Pancreas (tissue), 10 donors: ENCODE results near the gene FOSL1. TPM values are rescaled to one million over a fixed set of nuclear protein-coding genes. Genes with fewer than 3 reads are reported as not detected.

Experiments used
- ATAC-seq, 4 donors: fragments of 200-7000 bp; cut with Tn5 transposase; one replicate each; pipeline versions ENCODE4 v1.8.0 to v1.9.1; 2020; ENCODE audit warnings: mild to moderate bottlenecking in 4 of 4, moderate library complexity in 4 of 4
- DNase-seq, 6 donors: peaks; one replicate each; pipeline ENCODE4 v3.0.0-alpha.2; 2020
- FAIRE-seq: peaks from 2 replicates; lab custom pipeline; 2012; peaks lifted over from hg19 to GRCh38; lab: Jason Lieb, UNC
- H3K27ac ChIP-seq, 4 donors: fragments of 200-600 bp; sonication (generic); 1 replicate in 3 of 4; 2 replicates in 1 of 4; pipeline versions ENCODE4 v1.5.0 to v1.8.0; 2020
- H3K27me3 ChIP-seq, 4 donors: fragments of 200-600 bp; one replicate each; pipeline ENCODE4 v1.8.0; 2021
- H3K36me3 ChIP-seq, 3 donors: fragments of 200-600 bp; sonication (generic) in 1 of 3; one replicate each; pipeline versions ENCODE4 v1.5.0 to v1.8.0; 2020 to 2021
- H3K4me1 ChIP-seq, 3 donors: fragments of 200-600 bp; one replicate each; pipeline ENCODE4 v1.8.0; 2021
- H3K4me3 ChIP-seq, 4 donors: fragments of 200-600 bp; sonication (generic) in 2 of 4; one replicate each; pipeline versions ENCODE4 v1.5.0 to v1.8.0; 2020 to 2021
- H3K9me3 ChIP-seq, 4 donors: fragments of 200-600 bp; one replicate each; pipeline ENCODE4 v1.8.0; 2021
- CTCF ChIP-seq, 4 donors: fragments of 200-600 bp; sonication (generic) in 3 of 4; IDR thresholded peaks; one replicate each; pipeline versions ENCODE4 v1.5.0 to v1.8.0; 2021; ENCODE audit warnings: antibody characterized with exemption in 4 of 4
- WGBS, 2 donors: extraction: QIAGEN DNeasy Blood & Tissue Kit; methylation state at CpG; one replicate each; pipeline ENCODE4 v1.1.7; 2013; 5-methylcytosine and 5-hydroxymethylcytosine counted together
- intact Hi-C, 3 donors: fragments of 100-400 bp; cut with DNase I; formaldehyde crosslinking; loops; one replicate each; pipeline versions ENCODE4 v1.11.1 to v1.14.2; 2022
- polyA plus RNA-seq, 2 donors: library from polyadenylated mRNA; stranded (reverse); fragments of 200-250 nt; gene quantifications; one replicate each; pipeline ENCODE4 v1.2.3, GENCODE V29; 2013
- total RNA-seq, 6 donors: library from RNA; stranded (reverse); fragmentation: NEBNext Ultra II Directional in 4 of 6; extraction: Animal tissue kit (Norgen Biotek cat#: 25700) in 4 of 6; gene quantifications; one replicate each; pipeline versions ENCODE4 v1.2.1 to v1.2.4, GENCODE V29; 2021 to 2023
- donor health status: healthy with polysubstance abuse.
- donor health status: DM: no; HTN: no; CAD: no; lungs with moderate emphysema.
- donor health status: DM: no; HTN: no; CAD: no.
- donor health status: control.
- donor health status: control.
- donor health status: Bipolar disorder and iron deficiency.
- donor health status: DM: yes; HTN: yes; CAD: no.
- donor health status: DM: no; HTN: no; CAD: no.
- donor health status: DM: no; HTN: no; CAD: no.
- donor health status: DM: yes; HTN: yes; CAD: no.

Gene FOSL1
- total and polyA plus RNA-seq, 8 donors, result 0.19 to 4.3 (median 0.69) TPM

- Histone ChIP-seq H3K27ac (no peak overlapping the region), H3K4me1 (no peaks in the 10 kb centered on the region), H3K9me3 (no peaks in the 10 kb centered on the region), H3K27me3 (no peaks in the 10 kb centered on the region), H3K36me3 (no peaks in the 10 kb centered on the region), H3K4me3 (no peak overlapping the region)
- no peak for ATAC-seq
- FAIRE-seq, result no peak
- no peak for DNase-seq
- intact Hi-C loops, result no loop called here
- no peak for TF ChIP-seq CTCF (IDR thresholded peaks at IDR 0.05)
- 75 to 79% methylated on average over 6 of the region's 6 CpGs for WGBS, 2 donors
Observed at GRCh38 chr11:65907878-65908277, 7.7 kb upstream of the FOSL1 start.

- Histone ChIP-seq H3K27ac (no peak overlapping the region), H3K27me3 (no peaks in the 10 kb centered on the region), H3K9me3 (no peaks in the 10 kb centered on the region), H3K36me3 (no peaks in the 10 kb centered on the region), H3K4me1 (no peaks in the 10 kb centered on the region), H3K4me3 (no peak overlapping the region)
- no peak for ATAC-seq
- WGBS, 2 donors, result 74 to 81% methylated on average over 5 of the region's 5 CpGs
- TF ChIP-seq CTCF (IDR thresholded peaks at IDR 0.05), result no peak
- FAIRE-seq, result no peak
- DNase-seq, result no peak
- intact Hi-C loops, result no loop called here
Observed at GRCh38 chr11:65906602-65907001, 6.4 kb upstream of the FOSL1 start.

- no peak for TF ChIP-seq CTCF (IDR thresholded peaks at IDR 0.05)
- ATAC-seq (no peak), FAIRE-seq (no peak), DNase-seq (no peak)
- Histone ChIP-seq H3K4me1 (peaks cover 0 to 8% (median 7%) of the 10 kb centered on the region in 3 donors), H3K9me3 (no peaks in the 10 kb centered on the region), H3K27me3 (no peaks in the 10 kb centered on the region), H3K36me3 (no peaks in the 10 kb centered on the region), H3K27ac (no peak overlapping the region), H3K4me3 (no peak overlapping the region)
- intact Hi-C loops, result no loop called here
- WGBS, 2 donors, result 59 to 65% methylated on average over 8 of the region's 8 CpGs
Observed at GRCh38 chr11:65903715-65904114, 3.5 kb upstream of the FOSL1 start.

GRCh38 chr11:65903068-65903481 is 2.9 kb upstream of the FOSL1 start:
- FAIRE-seq, result no peak
- H3K4me3 ChIP-seq, result no peak overlapping the region
- DNase-seq, result no peak
- H3K27me3 ChIP-seq, result no peaks in the 10 kb centered on the region
- peaks cover 0 to 8% (median 7%) of the 10 kb centered on the region in 3 donors for H3K4me1 ChIP-seq
- no peak for ATAC-seq
- H3K36me3 ChIP-seq, result no peaks in the 10 kb centered on the region
- H3K9me3 ChIP-seq, result no peaks in the 10 kb centered on the region
- intact Hi-C loops, result no loop called here
- H3K27ac ChIP-seq, result no peak overlapping the region
- TF ChIP-seq CTCF (IDR thresholded peaks at IDR 0.05), result no peak
- WGBS, 2 donors, result 30 to 44% methylated on average over 5 of the region's 5 CpGs

GRCh38 chr11:65900899-65901180 is 652 bp upstream of the FOSL1 start:
- no peak for ATAC-seq
- intact Hi-C loops, result no loop called here
- WGBS, 2 donors, result 73% methylated on average over 11 of the region's 11 CpGs
- Histone ChIP-seq H3K36me3 (no peaks in the 10 kb centered on the region), H3K27me3 (no peaks in the 10 kb centered on the region), H3K4me1 (peaks cover 0 to 8% (median 7%) of the 10 kb centered on the region in 3 donors), H3K27ac (no peak overlapping the region), H3K9me3 (no peaks in the 10 kb centered on the region), H3K4me3 (peak overlapping the region in 2 of 4 donors; percentile 46 to 53)
- FAIRE-seq, result no peak
- TF ChIP-seq CTCF (IDR thresholded peaks at IDR 0.05), result no peak
- no peak for DNase-seq
